ENCODE data around the gene LYSET.
"Not testable (repeated sequence)": the region's sequence is repeated elsewhere in the genome, so short reads cannot be mapped to it uniquely, and the experiment has no call there.

The LYSET gene

DNA sequence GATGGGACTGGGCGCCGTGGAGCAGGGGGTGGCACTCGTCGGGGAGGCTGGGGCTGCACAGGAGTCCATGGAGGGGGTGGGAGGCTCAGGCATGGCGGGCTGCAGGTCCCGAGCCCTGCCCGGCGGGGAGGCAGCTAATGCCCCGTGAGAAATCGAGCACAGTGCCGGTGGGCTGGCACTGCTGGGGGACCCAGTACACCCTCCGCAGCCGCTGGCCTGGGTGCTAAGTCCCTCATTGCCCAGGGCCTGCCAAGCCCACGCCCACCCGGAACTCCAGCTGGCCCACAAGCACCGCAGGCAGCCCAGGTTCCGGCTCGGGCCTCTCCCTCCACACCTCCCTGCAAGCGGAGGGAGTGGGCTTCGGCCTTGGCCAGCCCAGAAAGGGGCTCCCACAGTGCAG, 15.0 kb upstream of the LYSET start:
- DNase-seq (ENCODE audit: low spot score); H3K27ac ChIP-seq (replicated peaks; ENCODE audit: low read length); H3K4me3 ChIP-seq (ENCODE audit: low read length in 2 of 2); H2AFZ ChIP-seq (ENCODE audit: low read length); H2BK12ac ChIP-seq (ENCODE audit: low read length); H3K4me1 ChIP-seq (ENCODE audit: control insufficient read depth in 2 of 2, insufficient read depth in 1 of 2, low read depth in 1 of 2, low read length in 2 of 2); H3K14ac ChIP-seq (ENCODE audit: low read length); H2BK15ac ChIP-seq (ENCODE audit: low read length); H2AK5ac ChIP-seq (ENCODE audit: low read depth, low read length); H3K23ac ChIP-seq (ENCODE audit: low read depth, low read length, poor library complexity); H3K18ac ChIP-seq (ENCODE audit: low read length); H4K91ac ChIP-seq (ENCODE audit: low read depth, low read length, poor library complexity); H2BK5ac ChIP-seq (ENCODE audit: low read length); H3K4me2 ChIP-seq (ENCODE audit: insufficient read depth, low read length, poor library complexity, severe bottlenecking); H3K9ac ChIP-seq (ENCODE audit: low read depth, low read length, poor library complexity); H3K4ac ChIP-seq (ENCODE audit: low read length); H2BK120ac ChIP-seq (ENCODE audit: low read depth, low read length); H3K36me3 ChIP-seq (replicated peaks in 1 of 2; ENCODE audit: control insufficient read depth in 2 of 2, insufficient read depth in 2 of 2, low read length in 2 of 2); H3K9me3 ChIP-seq (replicated peaks in 1 of 2; ENCODE audit: control insufficient read depth in 2 of 2, insufficient read depth in 1 of 2, low read depth in 1 of 2, low read length in 2 of 2); H3K27me3 ChIP-seq (ENCODE audit: control insufficient read depth in 3 of 3, insufficient read depth in 3 of 3, low read depth in 1 of 3, low read length in 3 of 3); H3K79me1 ChIP-seq (ENCODE audit: low read depth, low read length); H4K8ac ChIP-seq (ENCODE audit: low read depth, low read length): not testable (repeated sequence)
- no CpG with 5 or more reads among the region's 20 CpGs for WGBS, 2 donors (ENCODE audit: extremely low coverage in 2 of 2, insufficient read length in 2 of 2, insufficient replicate concordance in 1 of 2)

- Histone ChIP-seq H3K9me3 (replicated peaks in 1 of 2; ENCODE audit: control insufficient read depth in 2 of 2, insufficient read depth in 1 of 2, low read depth in 1 of 2, low read length in 2 of 2) (no peaks in the 10 kb centered on the region), H3K27me3 (ENCODE audit: control insufficient read depth in 3 of 3, insufficient read depth in 3 of 3, low read depth in 1 of 3, low read length in 3 of 3) (peaks cover 0 to 10% (median 0%) of the 10 kb centered on the region in 3 experiments), H3K4me1 (ENCODE audit: control insufficient read depth in 2 of 2, insufficient read depth in 1 of 2, low read depth in 1 of 2, low read length in 2 of 2) (peaks cover 0 to 5% of the 10 kb centered on the region in 2 donors), H3K9ac (ENCODE audit: low read depth, low read length, poor library complexity) (no peak overlapping the region), H2BK15ac (ENCODE audit: low read length) (no peak overlapping the region), H2BK5ac (ENCODE audit: low read length) (no peak overlapping the region), H2AK5ac (ENCODE audit: low read depth, low read length) (no peak overlapping the region), H3K4ac (ENCODE audit: low read length) (no peak overlapping the region), H3K79me1 (ENCODE audit: low read depth, low read length) (no peaks in the 10 kb centered on the region), H3K14ac (ENCODE audit: low read length) (no peak overlapping the region), H3K4me2 (ENCODE audit: insufficient read depth, low read length, poor library complexity, severe bottlenecking) (no peak overlapping the region), H2BK120ac (ENCODE audit: low read depth, low read length) (no peak overlapping the region), H2BK12ac (ENCODE audit: low read length) (no peak overlapping the region), H3K4me3 (ENCODE audit: low read length in 2 of 2) (no peak overlapping the region), H4K8ac (ENCODE audit: low read depth, low read length) (no peak overlapping the region), H3K27ac (replicated peaks; ENCODE audit: low read length) (no peak overlapping the region), H2AFZ (ENCODE audit: low read length) (no peak overlapping the region), H3K36me3 (replicated peaks in 1 of 2; ENCODE audit: control insufficient read depth in 2 of 2, insufficient read depth in 2 of 2, low read length in 2 of 2) (no peaks in the 10 kb centered on the region), H3K18ac (ENCODE audit: low read length) (no peak overlapping the region), H4K91ac (ENCODE audit: low read depth, low read length, poor library complexity) (no peak overlapping the region), H3K23ac (ENCODE audit: low read depth, low read length, poor library complexity) (no peak overlapping the region)
- no peak for DNase-seq (ENCODE audit: low spot score)
- no CpG with 5 or more reads among the region's 4 CpGs for WGBS, 2 donors (ENCODE audit: extremely low coverage in 2 of 2, insufficient read length in 2 of 2, insufficient replicate concordance in 1 of 2)
Measured at GRCh38 chr14:93171376-93171775, 13.7 kb upstream of the LYSET start.

DNA sequence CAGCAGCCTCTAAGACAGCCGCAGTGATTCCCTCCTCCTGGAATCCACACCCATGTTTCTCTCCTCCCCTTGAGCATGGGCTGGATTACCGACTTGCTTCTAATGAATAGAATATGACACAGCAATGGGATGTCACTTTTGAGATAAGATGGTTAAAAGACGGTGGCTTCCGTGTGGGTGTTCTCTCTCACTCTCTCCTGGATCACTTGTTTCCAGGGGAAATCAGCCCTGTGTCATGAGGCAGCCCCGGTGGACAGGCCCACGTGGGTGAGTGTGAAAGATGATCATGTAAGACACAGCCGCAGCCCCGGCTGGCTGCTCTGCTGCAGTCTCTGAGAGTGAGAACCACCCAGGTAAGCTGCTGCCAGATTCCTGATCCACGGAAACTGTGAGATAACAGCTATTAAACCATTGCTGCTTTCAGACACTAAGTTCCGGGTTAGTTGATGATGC, 11.1 kb upstream of the LYSET start:
- no peak for DNase-seq (ENCODE audit: low spot score)

DNA sequence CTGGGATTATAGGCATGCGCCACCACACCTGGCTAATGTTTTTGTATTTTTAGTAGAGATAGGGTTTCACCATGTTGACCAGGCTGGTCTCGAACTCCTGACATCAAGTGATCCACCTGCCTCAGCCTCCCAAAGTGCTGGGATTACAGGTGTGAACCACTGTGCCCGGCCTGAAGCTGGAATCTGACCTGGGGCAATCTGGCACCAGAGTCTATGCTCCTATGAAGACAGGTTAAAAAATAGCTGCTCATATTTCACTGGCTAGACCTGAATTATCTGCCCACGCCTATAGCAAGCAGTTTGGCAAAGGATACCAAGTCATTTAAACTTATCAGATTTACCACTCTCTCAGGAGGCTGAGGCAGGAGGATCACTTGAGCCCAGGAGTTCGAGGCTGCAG, 10.4 kb upstream of the LYSET start:
- not testable (repeated sequence) for H3K4me3 ChIP-seq (ENCODE audit: low read length in 2 of 2); H2AFZ ChIP-seq (ENCODE audit: low read length); H2BK15ac ChIP-seq (ENCODE audit: low read length); H3K18ac ChIP-seq (ENCODE audit: low read length); H3K9ac ChIP-seq (ENCODE audit: low read depth, low read length, poor library complexity); H3K27ac ChIP-seq (replicated peaks; ENCODE audit: low read length); DNase-seq (ENCODE audit: low spot score); H3K23ac ChIP-seq (ENCODE audit: low read depth, low read length, poor library complexity); H3K4ac ChIP-seq (ENCODE audit: low read length); H3K14ac ChIP-seq (ENCODE audit: low read length); H3K4me2 ChIP-seq (ENCODE audit: insufficient read depth, low read length, poor library complexity, severe bottlenecking); H3K9me3 ChIP-seq (replicated peaks in 1 of 2; ENCODE audit: control insufficient read depth in 2 of 2, insufficient read depth in 1 of 2, low read depth in 1 of 2, low read length in 2 of 2); H4K91ac ChIP-seq (ENCODE audit: low read depth, low read length, poor library complexity); H4K8ac ChIP-seq (ENCODE audit: low read depth, low read length); H3K4me1 ChIP-seq (ENCODE audit: control insufficient read depth in 2 of 2, insufficient read depth in 1 of 2, low read depth in 1 of 2, low read length in 2 of 2); H2BK120ac ChIP-seq (ENCODE audit: low read depth, low read length); H2BK12ac ChIP-seq (ENCODE audit: low read length); H2BK5ac ChIP-seq (ENCODE audit: low read length); H3K79me1 ChIP-seq (ENCODE audit: low read depth, low read length); H3K36me3 ChIP-seq (replicated peaks in 1 of 2; ENCODE audit: control insufficient read depth in 2 of 2, insufficient read depth in 2 of 2, low read length in 2 of 2); H2AK5ac ChIP-seq (ENCODE audit: low read depth, low read length)
- H3K27me3 ChIP-seq (ENCODE audit: control insufficient read depth in 3 of 3, insufficient read depth in 3 of 3, low read depth in 1 of 3, low read length in 3 of 3), result peaks cover 0 to 10% (median 0%) of the 10 kb centered on the region in 3 experiments
- no CpG with 5 or more reads among the region's 5 CpGs for WGBS, 2 donors (ENCODE audit: extremely low coverage in 2 of 2, insufficient read length in 2 of 2, insufficient replicate concordance in 1 of 2)

More for the DNA sequence above, 11.1 kb upstream of the LYSET start:
- H4K91ac ChIP-seq (ENCODE audit: low read depth, low read length, poor library complexity), result no peak overlapping the region
- no peak overlapping the region for H3K27ac ChIP-seq (replicated peaks; ENCODE audit: low read length)
- H3K36me3 ChIP-seq (replicated peaks in 1 of 2; ENCODE audit: control insufficient read depth in 2 of 2, insufficient read depth in 2 of 2, low read length in 2 of 2), result no peaks in the 10 kb centered on the region
- H3K4me1 ChIP-seq (ENCODE audit: control insufficient read depth in 2 of 2, insufficient read depth in 1 of 2, low read depth in 1 of 2, low read length in 2 of 2), result peaks cover 0 to 5% of the 10 kb centered on the region in 2 donors
- no peak overlapping the region for H3K9ac ChIP-seq (ENCODE audit: low read depth, low read length, poor library complexity)
- no peak overlapping the region for H3K4me2 ChIP-seq (ENCODE audit: insufficient read depth, low read length, poor library complexity, severe bottlenecking)
- H3K23ac ChIP-seq (ENCODE audit: low read depth, low read length, poor library complexity), result no peak overlapping the region
- H3K14ac ChIP-seq (ENCODE audit: low read length), result no peak overlapping the region
- H2AK5ac ChIP-seq (ENCODE audit: low read depth, low read length), result no peak overlapping the region
- H2BK12ac ChIP-seq (ENCODE audit: low read length), result no peak overlapping the region
- no CpG with 5 or more reads among the region's 10 CpGs for WGBS, 2 donors (ENCODE audit: extremely low coverage in 2 of 2, insufficient read length in 2 of 2, insufficient replicate concordance in 1 of 2)
- no peak overlapping the region for H2BK120ac ChIP-seq (ENCODE audit: low read depth, low read length)
- no peak overlapping the region for H3K4ac ChIP-seq (ENCODE audit: low read length)
- H3K79me1 ChIP-seq (ENCODE audit: low read depth, low read length), result no peaks in the 10 kb centered on the region
- no peaks in the 10 kb centered on the region for H3K9me3 ChIP-seq (replicated peaks in 1 of 2; ENCODE audit: control insufficient read depth in 2 of 2, insufficient read depth in 1 of 2, low read depth in 1 of 2, low read length in 2 of 2)
- no peak overlapping the region for H4K8ac ChIP-seq (ENCODE audit: low read depth, low read length)
- H2BK5ac ChIP-seq (ENCODE audit: low read length), result no peak overlapping the region
- H2BK15ac ChIP-seq (ENCODE audit: low read length), result no peak overlapping the region
- no peak overlapping the region for H3K4me3 ChIP-seq (ENCODE audit: low read length in 2 of 2)
- H3K18ac ChIP-seq (ENCODE audit: low read length), result no peak overlapping the region
- H2AFZ ChIP-seq (ENCODE audit: low read length), result peak overlapping the region; percentile 84
- peaks cover 0 to 10% (median 0%) of the 10 kb centered on the region in 3 experiments for H3K27me3 ChIP-seq (ENCODE audit: control insufficient read depth in 3 of 3, insufficient read depth in 3 of 3, low read depth in 1 of 3, low read length in 3 of 3)

Data from neuronal stem cell (in vitro differentiated cells).